ENCODE data around the gene COQ10A. TPM values are rescaled to one million over a fixed set of nuclear protein-coding genes. Genes with fewer than 3 reads are reported as not detected.

COQ10A gene
- polyA plus RNA-seq, 3 donors = 1.7 to 13.5 (median 2.0) TPM

GRCh38 chr12:56255671-56256070 lies 11.1 kb upstream of the COQ10A start:
- H3K27me3 Mint-ChIP-seq (ENCODE audit: low read depth in 3 of 3) = peaks cover 0 to 1% (median 0%) of the 10 kb centered on the region in 3 donors
- 89% methylated on average over 3 of the region's 7 CpGs for WGBS (ENCODE audit: insufficient coverage)
- Histone ChIP-seq H3K9me3 (replicated peaks in 1 of 2; ENCODE audit: control insufficient read depth in 1 of 2, insufficient read depth in 1 of 2, low read length in 2 of 2) (no peaks in the 10 kb centered on the region), H3K4me2 (replicated peaks; ENCODE audit: extremely low read depth, low read length, poor library complexity, severe bottlenecking) (no peak overlapping the region), H3K9ac (ENCODE audit: insufficient read depth, low read length, poor library complexity, severe bottlenecking) (no peak overlapping the region), H2AFZ (ENCODE audit: insufficient read depth, low read depth, low read length, poor library complexity, severe bottlenecking) (no peak overlapping the region), H4K20me1 (ENCODE audit: insufficient read depth, low read length) (peaks cover 14% of the 10 kb centered on the region), H3K27ac (ENCODE audit: low read depth in 1 of 2, low read length in 2 of 2) (no peak overlapping the region), H3K4me3 (replicated peaks in 1 of 3; ENCODE audit: low read depth in 2 of 3, low read length in 3 of 3) (no peak overlapping the region), H3K4me1 (ENCODE audit: control insufficient read depth in 1 of 2, insufficient read depth in 2 of 2, low read length in 2 of 2) (peaks cover 17 to 18% of the 10 kb centered on the region in 2 donors), H3K27me3 (ENCODE audit: control insufficient read depth in 2 of 2, insufficient read depth in 2 of 2, low read length in 2 of 2) (no peaks in the 10 kb centered on the region), H3K36me3 (replicated peaks in 1 of 2; ENCODE audit: control insufficient read depth in 1 of 2, insufficient read depth in 2 of 2, low read length in 2 of 2) (peaks cover 49 to 59% of the 10 kb centered on the region in 2 donors), H3K79me2 (ENCODE audit: insufficient read depth, low read length) (peaks cover 18% of the 10 kb centered on the region)
- H3K4me1 Mint-ChIP-seq = peaks cover 18% of the 10 kb centered on the region
- intact Hi-C loops (cut with micrococcal nuclease) = loop anchor here (5.0 to 10.0 kb wide), 2 partner anchors 48 to 61 kb away; no protein-coding TSS in a partner anchor
- TF ChIP-seq, protein P1, sequence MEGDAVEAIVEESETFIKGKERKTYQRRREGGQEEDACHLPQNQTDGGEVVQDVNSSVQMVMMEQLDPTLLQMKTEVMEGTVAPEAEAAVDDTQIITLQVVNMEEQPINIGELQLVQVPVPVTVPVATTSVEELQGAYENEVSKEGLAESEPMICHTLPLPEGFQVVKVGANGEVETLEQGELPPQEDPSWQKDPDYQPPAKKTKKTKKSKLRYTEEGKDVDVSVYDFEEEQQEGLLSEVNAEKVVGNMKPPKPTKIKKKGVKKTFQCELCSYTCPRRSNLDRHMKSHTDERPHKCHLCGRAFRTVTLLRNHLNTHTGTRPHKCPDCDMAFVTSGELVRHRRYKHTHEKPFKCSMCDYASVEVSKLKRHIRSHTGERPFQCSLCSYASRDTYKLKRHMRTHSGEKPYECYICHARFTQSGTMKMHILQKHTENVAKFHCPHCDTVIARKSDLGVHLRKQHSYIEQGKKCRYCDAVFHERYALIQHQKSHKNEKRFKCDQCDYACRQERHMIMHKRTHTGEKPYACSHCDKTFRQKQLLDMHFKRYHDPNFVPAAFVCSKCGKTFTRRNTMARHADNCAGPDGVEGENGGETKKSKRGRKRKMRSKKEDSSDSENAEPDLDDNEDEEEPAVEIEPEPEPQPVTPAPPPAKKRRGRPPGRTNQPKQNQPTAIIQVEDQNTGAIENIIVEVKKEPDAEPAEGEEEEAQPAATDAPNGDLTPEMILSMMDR (IDR thresholded peaks at IDR 0.05) = no peak
- H3K36me3 Mint-ChIP-seq = peaks cover 46 to 56% of the 10 kb centered on the region in 2 donors
- DNase-seq = no peak
- peak overlapping the region in 2 of 7 donors; percentile 32 to 77 for H3K27ac Mint-ChIP-seq
- H3K9me3 Mint-ChIP-seq = no peaks in the 10 kb centered on the region
- H3K4me3 Mint-ChIP-seq = no peak overlapping the region

DNA sequence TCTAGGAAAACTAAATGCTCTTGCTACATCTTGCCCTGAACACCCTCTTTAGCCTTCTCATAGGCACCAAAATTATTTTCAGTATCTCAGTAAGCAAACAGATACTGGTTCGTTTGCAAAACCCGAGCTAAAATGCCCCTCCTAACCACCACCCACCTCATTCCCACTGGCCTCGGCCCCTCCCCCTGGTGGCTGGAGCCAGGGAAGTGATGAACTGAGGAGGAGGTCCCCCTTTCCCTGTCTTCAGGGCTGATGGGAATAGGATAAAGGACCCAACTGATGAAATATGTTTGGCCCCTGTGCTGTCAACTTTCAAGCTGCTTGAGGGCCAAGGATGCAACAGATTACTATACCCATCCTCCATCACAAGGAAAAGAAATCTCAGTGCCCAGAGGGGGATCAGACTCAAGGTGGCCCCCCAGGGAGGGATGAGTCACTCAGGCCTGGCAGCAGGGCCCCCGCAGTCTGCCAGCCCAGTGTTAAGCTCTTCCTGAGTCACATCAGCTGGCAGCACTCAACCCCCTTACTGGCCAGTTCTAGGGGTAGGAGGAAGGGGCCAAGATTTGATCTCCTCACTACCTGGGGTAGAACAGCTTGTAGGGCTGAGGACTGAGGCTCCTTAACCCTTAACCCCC lies 10.3 kb upstream of the COQ10A start:
- WGBS (ENCODE audit: insufficient coverage) = no CpG with 5 or more reads among the region's 4 CpGs
- Histone ChIP-seq H3K4me3 (replicated peaks in 1 of 3; ENCODE audit: low read depth in 2 of 3, low read length in 3 of 3) (no peak overlapping the region), H3K79me2 (ENCODE audit: insufficient read depth, low read length) (peaks cover 18% of the 10 kb centered on the region), H4K20me1 (ENCODE audit: insufficient read depth, low read length) (peaks cover 14% of the 10 kb centered on the region), H3K36me3 (replicated peaks in 1 of 2; ENCODE audit: control insufficient read depth in 1 of 2, insufficient read depth in 2 of 2, low read length in 2 of 2) (peaks cover 44 to 55% of the 10 kb centered on the region in 2 donors), H3K27ac (ENCODE audit: low read depth in 1 of 2, low read length in 2 of 2) (no peak overlapping the region), H3K9me3 (replicated peaks in 1 of 2; ENCODE audit: control insufficient read depth in 1 of 2, insufficient read depth in 1 of 2, low read length in 2 of 2) (no peaks in the 10 kb centered on the region), H3K4me2 (replicated peaks; ENCODE audit: extremely low read depth, low read length, poor library complexity, severe bottlenecking) (no peak overlapping the region), H3K4me1 (ENCODE audit: control insufficient read depth in 1 of 2, insufficient read depth in 2 of 2, low read length in 2 of 2) (peaks cover 17 to 18% of the 10 kb centered on the region in 2 donors), H3K9ac (ENCODE audit: insufficient read depth, low read length, poor library complexity, severe bottlenecking) (no peak overlapping the region), H2AFZ (ENCODE audit: insufficient read depth, low read depth, low read length, poor library complexity, severe bottlenecking) (no peak overlapping the region), H3K27me3 (ENCODE audit: control insufficient read depth in 2 of 2, insufficient read depth in 2 of 2, low read length in 2 of 2) (no peaks in the 10 kb centered on the region)
- H3K9me3 Mint-ChIP-seq = no peaks in the 10 kb centered on the region
- intact Hi-C loops (cut with micrococcal nuclease) = loop anchor here (5.0 to 10.0 kb wide), 2 partner anchors 49 to 62 kb away; no protein-coding TSS in a partner anchor
- TF ChIP-seq, protein P1 (IDR thresholded peaks at IDR 0.05) = no peak
- H3K27ac Mint-ChIP-seq = no peak overlapping the region
- no peak for DNase-seq
- peaks cover 0 to 2% (median 1%) of the 10 kb centered on the region in 3 donors for H3K27me3 Mint-ChIP-seq (ENCODE audit: low read depth in 3 of 3)
- peaks cover 45 to 50% of the 10 kb centered on the region in 2 donors for H3K36me3 Mint-ChIP-seq
- peaks cover 18% of the 10 kb centered on the region for H3K4me1 Mint-ChIP-seq
- no peak overlapping the region for H3K4me3 Mint-ChIP-seq
